ENCODE data around the gene FOXM1. TPM values are rescaled to one million over a fixed set of nuclear protein-coding genes. Genes with fewer than 3 reads are reported as not detected.

FOXM1 gene
- total and polyA plus RNA-seq, 2 of the 13 experiments (the other 11 are each of a cell fraction or from before 2014, with no cell fraction given) = 17.1 to 25.9 TPM

DNA sequence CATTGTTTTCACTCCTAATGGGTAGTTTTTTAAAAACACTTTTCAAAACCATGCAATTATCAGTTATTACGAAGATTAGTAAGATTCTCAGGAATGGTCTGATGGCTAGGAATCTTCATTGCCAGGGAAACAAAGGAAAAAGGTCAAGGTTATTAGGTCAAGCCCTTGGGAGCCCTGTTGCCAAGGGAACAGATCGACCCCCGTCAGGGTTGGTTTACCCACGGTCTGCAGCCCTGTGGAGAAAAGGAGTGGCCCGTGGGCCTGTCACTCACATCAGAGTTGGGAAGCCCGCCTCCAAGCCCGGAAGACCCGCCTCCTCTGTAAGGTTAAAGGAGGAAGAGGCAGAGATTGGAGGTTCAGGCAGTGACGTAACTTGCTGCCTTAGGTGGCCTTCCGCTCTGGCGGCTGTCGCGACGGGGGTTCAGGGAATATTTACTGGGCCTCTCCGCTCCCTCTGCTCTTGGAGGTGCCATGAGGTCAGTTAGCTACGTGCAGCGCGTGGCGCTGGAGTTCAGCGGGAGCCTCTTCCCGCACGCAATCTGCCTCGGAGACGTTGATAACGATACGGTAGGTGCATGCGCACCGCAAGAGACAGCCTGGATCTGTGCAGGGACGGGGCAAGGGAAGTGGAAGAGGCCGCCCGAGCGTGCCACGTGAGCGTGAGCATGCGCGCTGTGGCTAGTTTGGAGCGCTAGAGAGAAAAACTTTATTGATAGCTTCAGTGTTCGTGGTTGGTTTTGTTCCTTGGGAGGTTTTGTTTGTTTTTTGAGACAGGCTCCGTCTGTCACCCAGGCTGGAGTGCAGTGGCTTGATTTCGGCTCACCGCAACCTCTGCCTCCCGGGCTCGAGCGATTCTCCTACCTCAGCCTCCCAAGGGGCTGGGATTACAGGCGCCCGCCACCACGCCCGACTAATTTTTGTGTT lies 64.4 kb downstream of the FOXM1 start, which contains the start of gene ITFG2 (continued):
- TF ChIP-seq, protein P1, sequence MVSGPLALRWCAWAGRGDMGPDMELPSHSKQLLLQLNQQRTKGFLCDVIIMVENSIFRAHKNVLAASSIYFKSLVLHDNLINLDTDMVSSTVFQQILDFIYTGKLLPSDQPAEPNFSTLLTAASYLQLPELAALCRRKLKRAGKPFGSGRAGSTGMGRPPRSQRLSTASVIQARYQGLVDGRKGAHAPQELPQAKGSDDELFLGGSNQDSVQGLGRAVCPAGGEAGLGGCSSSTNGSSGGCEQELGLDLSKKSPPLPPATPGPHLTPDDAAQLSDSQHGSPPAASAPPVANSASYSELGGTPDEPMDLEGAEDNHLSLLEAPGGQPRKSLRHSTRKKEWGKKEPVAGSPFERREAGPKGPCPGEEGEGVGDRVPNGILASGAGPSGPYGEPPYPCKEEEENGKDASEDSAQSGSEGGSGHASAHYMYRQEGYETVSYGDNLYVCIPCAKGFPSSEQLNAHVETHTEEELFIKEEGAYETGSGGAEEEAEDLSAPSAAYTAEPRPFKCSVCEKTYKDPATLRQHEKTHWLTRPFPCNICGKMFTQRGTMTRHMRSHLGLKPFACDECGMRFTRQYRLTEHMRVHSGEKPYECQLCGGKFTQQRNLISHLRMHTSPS (CRISPR knock-in tag; IDR thresholded peaks at IDR 0.05; ENCODE audit: low read depth) = 0 out of 2 replicates have a peak, but pooled peaks have one; percentile 21
- TF ChIP-seq ZNF383 (CRISPR knock-in tag; IDR thresholded peaks at IDR 0.05; ENCODE audit: borderline replicate concordance) = 0 out of 2 replicates have a peak, but pooled peaks have one; percentile 58
- TF ChIP-seq, protein P2, sequence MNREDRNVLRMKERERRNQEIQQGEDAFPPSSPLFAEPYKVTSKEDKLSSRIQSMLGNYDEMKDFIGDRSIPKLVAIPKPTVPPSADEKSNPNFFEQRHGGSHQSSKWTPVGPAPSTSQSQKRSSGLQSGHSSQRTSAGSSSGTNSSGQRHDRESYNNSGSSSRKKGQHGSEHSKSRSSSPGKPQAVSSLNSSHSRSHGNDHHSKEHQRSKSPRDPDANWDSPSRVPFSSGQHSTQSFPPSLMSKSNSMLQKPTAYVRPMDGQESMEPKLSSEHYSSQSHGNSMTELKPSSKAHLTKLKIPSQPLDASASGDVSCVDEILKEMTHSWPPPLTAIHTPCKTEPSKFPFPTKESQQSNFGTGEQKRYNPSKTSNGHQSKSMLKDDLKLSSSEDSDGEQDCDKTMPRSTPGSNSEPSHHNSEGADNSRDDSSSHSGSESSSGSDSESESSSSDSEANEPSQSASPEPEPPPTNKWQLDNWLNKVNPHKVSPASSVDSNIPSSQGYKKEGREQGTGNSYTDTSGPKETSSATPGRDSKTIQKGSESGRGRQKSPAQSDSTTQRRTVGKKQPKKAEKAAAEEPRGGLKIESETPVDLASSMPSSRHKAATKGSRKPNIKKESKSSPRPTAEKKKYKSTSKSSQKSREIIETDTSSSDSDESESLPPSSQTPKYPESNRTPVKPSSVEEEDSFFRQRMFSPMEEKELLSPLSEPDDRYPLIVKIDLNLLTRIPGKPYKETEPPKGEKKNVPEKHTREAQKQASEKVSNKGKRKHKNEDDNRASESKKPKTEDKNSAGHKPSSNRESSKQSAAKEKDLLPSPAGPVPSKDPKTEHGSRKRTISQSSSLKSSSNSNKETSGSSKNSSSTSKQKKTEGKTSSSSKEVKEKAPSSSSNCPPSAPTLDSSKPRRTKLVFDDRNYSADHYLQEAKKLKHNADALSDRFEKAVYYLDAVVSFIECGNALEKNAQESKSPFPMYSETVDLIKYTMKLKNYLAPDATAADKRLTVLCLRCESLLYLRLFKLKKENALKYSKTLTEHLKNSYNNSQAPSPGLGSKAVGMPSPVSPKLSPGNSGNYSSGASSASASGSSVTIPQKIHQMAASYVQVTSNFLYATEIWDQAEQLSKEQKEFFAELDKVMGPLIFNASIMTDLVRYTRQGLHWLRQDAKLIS (CRISPR knock-in tag; IDR thresholded peaks at IDR 0.05) = no peak
- TF ChIP-seq JUNB (CRISPR knock-in tag; IDR thresholded peaks at IDR 0.05; ENCODE audit: borderline replicate concordance) = no peak
- TF ChIP-seq, protein P3, sequence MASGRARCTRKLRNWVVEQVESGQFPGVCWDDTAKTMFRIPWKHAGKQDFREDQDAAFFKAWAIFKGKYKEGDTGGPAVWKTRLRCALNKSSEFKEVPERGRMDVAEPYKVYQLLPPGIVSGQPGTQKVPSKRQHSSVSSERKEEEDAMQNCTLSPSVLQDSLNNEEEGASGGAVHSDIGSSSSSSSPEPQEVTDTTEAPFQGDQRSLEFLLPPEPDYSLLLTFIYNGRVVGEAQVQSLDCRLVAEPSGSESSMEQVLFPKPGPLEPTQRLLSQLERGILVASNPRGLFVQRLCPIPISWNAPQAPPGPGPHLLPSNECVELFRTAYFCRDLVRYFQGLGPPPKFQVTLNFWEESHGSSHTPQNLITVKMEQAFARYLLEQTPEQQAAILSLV (CRISPR knock-in tag; IDR thresholded peaks at IDR 0.05; ENCODE audit: borderline replicate concordance) = peak; percentile 97; the same call in 1 of the 2 replicates
- TF ChIP-seq SOX13 (IDR thresholded peaks at IDR 0.05) = peak; percentile 36; the same call in 1 of the 2 replicates
- TF ChIP-seq SOX13 (CRISPR knock-in tag; conservative IDR thresholded peaks at IDR 0.05 in 1 of 2, IDR thresholded peaks at IDR 0.05 in 1 of 2) = peak in 1 of 2 experiments; percentile 52; a peak in 1 of 4 replicates
- TF ChIP-seq NFIB (CRISPR knock-in tag; IDR thresholded peaks at IDR 0.05; ENCODE audit: borderline replicate concordance) = no peak
- TF ChIP-seq NFE2 (CRISPR knock-in tag; IDR thresholded peaks at IDR 0.05) = no peak
- no peak for TF ChIP-seq IKZF1 (IDR thresholded peaks at IDR 0.05)
- TF ChIP-seq, protein P4, sequence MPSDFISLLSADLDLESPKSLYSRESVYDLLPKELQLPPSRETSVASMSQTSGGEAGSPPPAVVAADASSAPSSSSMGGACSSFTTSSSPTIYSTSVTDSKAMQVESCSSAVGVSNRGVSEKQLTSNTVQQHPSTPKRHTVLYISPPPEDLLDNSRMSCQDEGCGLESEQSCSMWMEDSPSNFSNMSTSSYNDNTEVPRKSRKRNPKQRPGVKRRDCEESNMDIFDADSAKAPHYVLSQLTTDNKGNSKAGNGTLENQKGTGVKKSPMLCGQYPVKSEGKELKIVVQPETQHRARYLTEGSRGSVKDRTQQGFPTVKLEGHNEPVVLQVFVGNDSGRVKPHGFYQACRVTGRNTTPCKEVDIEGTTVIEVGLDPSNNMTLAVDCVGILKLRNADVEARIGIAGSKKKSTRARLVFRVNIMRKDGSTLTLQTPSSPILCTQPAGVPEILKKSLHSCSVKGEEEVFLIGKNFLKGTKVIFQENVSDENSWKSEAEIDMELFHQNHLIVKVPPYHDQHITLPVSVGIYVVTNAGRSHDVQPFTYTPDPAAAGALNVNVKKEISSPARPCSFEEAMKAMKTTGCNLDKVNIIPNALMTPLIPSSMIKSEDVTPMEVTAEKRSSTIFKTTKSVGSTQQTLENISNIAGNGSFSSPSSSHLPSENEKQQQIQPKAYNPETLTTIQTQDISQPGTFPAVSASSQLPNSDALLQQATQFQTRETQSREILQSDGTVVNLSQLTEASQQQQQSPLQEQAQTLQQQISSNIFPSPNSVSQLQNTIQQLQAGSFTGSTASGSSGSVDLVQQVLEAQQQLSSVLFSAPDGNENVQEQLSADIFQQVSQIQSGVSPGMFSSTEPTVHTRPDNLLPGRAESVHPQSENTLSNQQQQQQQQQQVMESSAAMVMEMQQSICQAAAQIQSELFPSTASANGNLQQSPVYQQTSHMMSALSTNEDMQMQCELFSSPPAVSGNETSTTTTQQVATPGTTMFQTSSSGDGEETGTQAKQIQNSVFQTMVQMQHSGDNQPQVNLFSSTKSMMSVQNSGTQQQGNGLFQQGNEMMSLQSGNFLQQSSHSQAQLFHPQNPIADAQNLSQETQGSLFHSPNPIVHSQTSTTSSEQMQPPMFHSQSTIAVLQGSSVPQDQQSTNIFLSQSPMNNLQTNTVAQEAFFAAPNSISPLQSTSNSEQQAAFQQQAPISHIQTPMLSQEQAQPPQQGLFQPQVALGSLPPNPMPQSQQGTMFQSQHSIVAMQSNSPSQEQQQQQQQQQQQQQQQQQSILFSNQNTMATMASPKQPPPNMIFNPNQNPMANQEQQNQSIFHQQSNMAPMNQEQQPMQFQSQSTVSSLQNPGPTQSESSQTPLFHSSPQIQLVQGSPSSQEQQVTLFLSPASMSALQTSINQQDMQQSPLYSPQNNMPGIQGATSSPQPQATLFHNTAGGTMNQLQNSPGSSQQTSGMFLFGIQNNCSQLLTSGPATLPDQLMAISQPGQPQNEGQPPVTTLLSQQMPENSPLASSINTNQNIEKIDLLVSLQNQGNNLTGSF (CRISPR knock-in tag; IDR thresholded peaks at IDR 0.05) = peak; percentile 95
- peak; percentile 84; the same call in 1 of the 2 replicates for TF ChIP-seq ZNF264 (CRISPR knock-in tag; IDR thresholded peaks at IDR 0.05)
- TF ChIP-seq AKAP8 (CRISPR knock-in tag; IDR thresholded peaks at IDR 0.05) = peak; percentile 36; the same call in 1 of the 2 replicates
- peak; percentile 27 to 30; a peak in 1 of 4 replicates for TF ChIP-seq EP300 (IDR thresholded peaks at IDR 0.05; ENCODE audit: low read depth in 2 of 2, low read length in 2 of 2)
- TF ChIP-seq EP300 (CRISPR knock-in tag; IDR thresholded peaks at IDR 0.05; ENCODE audit: borderline replicate concordance) = no peak
- TF ChIP-seq KLF9 (CRISPR knock-in tag; IDR thresholded peaks at IDR 0.05; ENCODE audit: low read depth) = no peak
